HepG2 (cell line): ENCODE data around the gene MFSD11. TPM values are rescaled to one million over a fixed set of nuclear protein-coding genes. Genes with fewer than 3 reads are reported as not detected.
A peak's percentile ranks its signal among the peaks of the same experiment; 100 is the strongest.

ENCODE experiments used
- ARNTL ChIP-seq: sonication (generic); formaldehyde crosslinking; IDR thresholded peaks from 2 replicates; pipeline ENCODE4 v1.4.0; 2020; ENCODE audit warnings: mild to moderate bottlenecking, missing genetic modification reagents
- ATF7-NPFF ChIP-seq: sonication (generic); formaldehyde crosslinking; IDR thresholded peaks from 2 replicates; pipeline ENCODE4 v1.8.1; 2023; ENCODE audit warnings: mild to moderate bottlenecking, low read depth, missing genetic modification reagents, moderate library complexity
- CENPT ChIP-seq: sonication (generic); formaldehyde crosslinking; IDR thresholded peaks from 2 replicates; pipeline ENCODE4 v1.8.0; 2022; ENCODE audit warnings: low read depth, mild to moderate bottlenecking, moderate library complexity, missing genetic modification reagents
- HCFC1 ChIP-seq: fragments of 150-350 bp; IDR thresholded peaks from 2 replicates; pipeline ENCODE4 v1.6.1; 2014; ENCODE audit warnings: low read depth, low read length
- IKZF5 ChIP-seq: IDR thresholded peaks from 2 replicates; pipeline ENCODE4 v1.6.1; 2018; ENCODE audit warnings: missing genetic modification reagents, mild to moderate bottlenecking, missing compliant biosample characterization
- JDP2 ChIP-seq: sonication (generic); formaldehyde crosslinking; IDR thresholded peaks from 2 replicates; pipeline ENCODE4 v1.8.1; 2022; ENCODE audit warnings: missing genetic modification reagents, borderline replicate concordance
- MED1 ChIP-seq: sonication (generic); formaldehyde crosslinking; IDR thresholded peaks from 2 replicates; pipeline ENCODE4 v1.4.0; 2020; ENCODE audit warnings: missing genetic modification reagents
- NFE2 ChIP-seq: sonication (generic); formaldehyde crosslinking; IDR thresholded peaks from 2 replicates; pipeline ENCODE4 v1.4.0; 2020; ENCODE audit warnings: missing genetic modification reagents
- NFYB ChIP-seq: sonication (generic); formaldehyde crosslinking; IDR thresholded peaks from 2 replicates; pipeline ENCODE4 v1.4.0; 2020; ENCODE audit warnings: missing genetic modification reagents
- SIN3A ChIP-seq: IDR thresholded peaks from 2 replicates; pipeline ENCODE4 v1.6.1; 2011; ENCODE audit warnings: low read depth, mild to moderate bottlenecking, control low read depth, low read length, borderline replicate concordance
- TBX2 ChIP-seq: sonication (generic); formaldehyde crosslinking; IDR thresholded peaks from 2 replicates; pipeline ENCODE4 v1.5.0; 2020; ENCODE audit warnings: missing genetic modification reagents, mild to moderate bottlenecking, borderline replicate concordance
- TEAD2 ChIP-seq: sonication (generic); formaldehyde crosslinking; IDR thresholded peaks from 2 replicates; pipeline ENCODE4 v1.9.0; 2021; ENCODE audit warnings: missing genetic modification reagents
- U2AF2 ChIP-seq: fragments of 200-400 bp; formaldehyde crosslinking; IDR thresholded peaks from 2 replicates; pipeline ENCODE4 v1.6.1; 2017; ENCODE audit warnings: low read depth, mild to moderate bottlenecking, low read length
- YEATS4 ChIP-seq: sonication (generic); formaldehyde crosslinking; IDR thresholded peaks from 2 replicates; pipeline ENCODE4 v1.4.0; 2020; ENCODE audit warnings: missing genetic modification reagents, borderline replicate concordance
- ZBTB42 ChIP-seq: sonication (generic); formaldehyde crosslinking; IDR thresholded peaks from 2 replicates; pipeline ENCODE4 v1.5.0; 2020; ENCODE audit warnings: mild to moderate bottlenecking, missing genetic modification reagents
- ZFP41 ChIP-seq: sonication (generic); formaldehyde crosslinking; IDR thresholded peaks from 2 replicates; pipeline ENCODE4 v1.4.0; 2020; ENCODE audit warnings: mild to moderate bottlenecking, missing genetic modification reagents, borderline replicate concordance
- ZMAT3 ChIP-seq: sonication (generic); formaldehyde crosslinking; conservative IDR thresholded peaks from 2 replicates; pipeline ENCODE4 v1.7.0; 2021; ENCODE audit warnings: missing genetic modification reagents
- ZNF24 ChIP-seq: fragments of 450-650 bp; IDR thresholded peaks from 2 replicates; pipeline ENCODE4 v1.6.1; 2017; ENCODE audit warnings: antibody characterized with exemption, mild to moderate bottlenecking
- ZNF572 ChIP-seq: sonication (generic); formaldehyde crosslinking; IDR thresholded peaks from 2 replicates; pipeline ENCODE4 v1.5.1; 2020; ENCODE audit warnings: mild to moderate bottlenecking, missing genetic modification reagents
- polyA plus RNA-seq, 8 experiments: library from polyadenylated mRNA; depleted of rRNA in 3 of 8; stranded (reverse) in 7 of 8; unstranded in 1 of 8; fragments of >200 nt; fragmentation: Illumina TruSeq in 4 of 8; extraction: Trizol in 4 of 8; gene quantifications; 2 replicates each; pipeline versions ENCODE4 v1.2.1 to v1.2.3, GENCODE V29; 2011 to 2016; ENCODE audit warnings: low read depth in 4 of 8, missing spikeins in 1 of 8, mixed read lengths in 1 of 8; ENCODE audit not compliant: insufficient read depth in 1 of 8
- total RNA-seq, 5 experiments: library from RNA; depleted of rRNA; stranded (reverse); fragments of >200 nt; fragmentation: Illumina TruSeq; extraction: Trizol; gene quantifications; 2 replicates each; pipeline ENCODE4 v1.2.3, GENCODE V29; 2016; ENCODE audit warnings: low read depth in 1 of 5
- TF ChIP-seq, protein P1 (sequence below): sonication (generic); formaldehyde crosslinking; IDR thresholded peaks from 2 replicates; pipeline ENCODE4 v1.5.0; 2020; ENCODE audit warnings: mild to moderate bottlenecking, missing genetic modification reagents
- TF ChIP-seq, protein P2 (sequence below): sonication (generic); formaldehyde crosslinking; IDR thresholded peaks from 2 replicates; pipeline ENCODE4 v1.5.0; 2020; ENCODE audit warnings: mild to moderate bottlenecking, missing genetic modification reagents
- TF ChIP-seq, protein P3 (sequence below): IDR thresholded peaks from 2 replicates; pipeline ENCODE4 v1.6.1; 2016; ENCODE audit warnings: mild to moderate bottlenecking
- TF ChIP-seq, protein P4 (sequence below): sonication (generic); formaldehyde crosslinking; IDR thresholded peaks from 2 replicates; pipeline ENCODE4 v1.4.0; 2020; ENCODE audit warnings: missing genetic modification reagents

MFSD11 gene
- total and polyA plus RNA-seq, 2 of the 13 experiments (the other 11 are each of a cell fraction or from before 2014, with no cell fraction given), result 26.1 to 36.3 TPM

GRCh38 chr17:76737082-76737675 lies 740 bp upstream of the MFSD11 start, which contains the start of gene SRSF2 (continued):
- TF ChIP-seq, protein P1, sequence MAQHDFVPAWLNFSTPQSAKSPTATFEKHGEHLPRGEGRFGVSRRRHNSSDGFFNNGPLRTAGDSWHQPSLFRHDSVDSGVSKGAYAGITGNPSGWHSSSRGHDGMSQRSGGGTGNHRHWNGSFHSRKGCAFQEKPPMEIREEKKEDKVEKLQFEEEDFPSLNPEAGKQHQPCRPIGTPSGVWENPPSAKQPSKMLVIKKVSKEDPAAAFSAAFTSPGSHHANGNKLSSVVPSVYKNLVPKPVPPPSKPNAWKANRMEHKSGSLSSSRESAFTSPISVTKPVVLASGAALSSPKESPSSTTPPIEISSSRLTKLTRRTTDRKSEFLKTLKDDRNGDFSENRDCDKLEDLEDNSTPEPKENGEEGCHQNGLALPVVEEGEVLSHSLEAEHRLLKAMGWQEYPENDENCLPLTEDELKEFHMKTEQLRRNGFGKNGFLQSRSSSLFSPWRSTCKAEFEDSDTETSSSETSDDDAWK (CRISPR knock-in tag), result no peak
- no peak; the same call in 1 of the 2 replicates for TF ChIP-seq ARNTL (CRISPR knock-in tag)
- TF ChIP-seq IKZF5 (CRISPR knock-in tag), result peak; percentile 92
- no peak; the same call in 1 of the 2 replicates for TF ChIP-seq ZNF572
- TF ChIP-seq, protein P2, sequence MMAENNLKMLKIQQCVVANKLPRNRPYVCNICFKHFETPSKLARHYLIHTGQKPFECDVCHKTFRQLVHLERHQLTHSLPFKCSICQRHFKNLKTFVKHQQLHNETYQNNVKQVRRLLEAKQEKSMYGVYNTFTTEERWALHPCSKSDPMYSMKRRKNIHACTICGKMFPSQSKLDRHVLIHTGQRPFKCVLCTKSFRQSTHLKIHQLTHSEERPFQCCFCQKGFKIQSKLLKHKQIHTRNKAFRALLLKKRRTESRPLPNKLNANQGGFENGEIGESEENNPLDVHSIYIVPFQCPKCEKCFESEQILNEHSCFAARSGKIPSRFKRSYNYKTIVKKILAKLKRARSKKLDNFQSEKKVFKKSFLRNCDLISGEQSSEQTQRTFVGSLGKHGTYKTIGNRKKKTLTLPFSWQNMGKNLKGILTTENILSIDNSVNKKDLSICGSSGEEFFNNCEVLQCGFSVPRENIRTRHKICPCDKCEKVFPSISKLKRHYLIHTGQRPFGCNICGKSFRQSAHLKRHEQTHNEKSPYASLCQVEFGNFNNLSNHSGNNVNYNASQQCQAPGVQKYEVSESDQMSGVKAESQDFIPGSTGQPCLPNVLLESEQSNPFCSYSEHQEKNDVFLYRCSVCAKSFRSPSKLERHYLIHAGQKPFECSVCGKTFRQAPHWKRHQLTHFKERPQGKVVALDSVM (CRISPR knock-in tag), result no peak
- no peak for TF ChIP-seq U2AF2
- peak; percentile 59; the same call in 1 of the 2 replicates for TF ChIP-seq TEAD2 (CRISPR knock-in tag)
- TF ChIP-seq, protein P3, sequence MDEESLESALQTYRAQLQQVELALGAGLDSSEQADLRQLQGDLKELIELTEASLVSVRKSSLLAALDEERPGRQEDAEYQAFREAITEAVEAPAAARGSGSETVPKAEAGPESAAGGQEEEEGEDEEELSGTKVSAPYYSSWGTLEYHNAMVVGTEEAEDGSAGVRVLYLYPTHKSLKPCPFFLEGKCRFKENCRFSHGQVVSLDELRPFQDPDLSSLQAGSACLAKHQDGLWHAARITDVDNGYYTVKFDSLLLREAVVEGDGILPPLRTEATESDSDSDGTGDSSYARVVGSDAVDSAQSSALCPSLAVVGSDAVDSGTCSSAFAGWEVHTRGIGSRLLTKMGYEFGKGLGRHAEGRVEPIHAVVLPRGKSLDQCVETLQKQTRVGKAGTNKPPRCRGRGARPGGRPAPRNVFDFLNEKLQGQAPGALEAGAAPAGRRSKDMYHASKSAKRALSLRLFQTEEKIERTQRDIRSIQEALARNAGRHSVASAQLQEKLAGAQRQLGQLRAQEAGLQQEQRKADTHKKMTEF (CRISPR knock-in tag), result peak; percentile 97
- TF ChIP-seq JDP2 (CRISPR knock-in tag), result peak; percentile 75
- TF ChIP-seq ZNF24, result no peak
- peak; percentile 89; the same call in 1 of the 2 replicates for TF ChIP-seq ZMAT3 (CRISPR knock-in tag)
- peak; percentile 86 for TF ChIP-seq NFYB (CRISPR knock-in tag)
- TF ChIP-seq, protein P4, sequence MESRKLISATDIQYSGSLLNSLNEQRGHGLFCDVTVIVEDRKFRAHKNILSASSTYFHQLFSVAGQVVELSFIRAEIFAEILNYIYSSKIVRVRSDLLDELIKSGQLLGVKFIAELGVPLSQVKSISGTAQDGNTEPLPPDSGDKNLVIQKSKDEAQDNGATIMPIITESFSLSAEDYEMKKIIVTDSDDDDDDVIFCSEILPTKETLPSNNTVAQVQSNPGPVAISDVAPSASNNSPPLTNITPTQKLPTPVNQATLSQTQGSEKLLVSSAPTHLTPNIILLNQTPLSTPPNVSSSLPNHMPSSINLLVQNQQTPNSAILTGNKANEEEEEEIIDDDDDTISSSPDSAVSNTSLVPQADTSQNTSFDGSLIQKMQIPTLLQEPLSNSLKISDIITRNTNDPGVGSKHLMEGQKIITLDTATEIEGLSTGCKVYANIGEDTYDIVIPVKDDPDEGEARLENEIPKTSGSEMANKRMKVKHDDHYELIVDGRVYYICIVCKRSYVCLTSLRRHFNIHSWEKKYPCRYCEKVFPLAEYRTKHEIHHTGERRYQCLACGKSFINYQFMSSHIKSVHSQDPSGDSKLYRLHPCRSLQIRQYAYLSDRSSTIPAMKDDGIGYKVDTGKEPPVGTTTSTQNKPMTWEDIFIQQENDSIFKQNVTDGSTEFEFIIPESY (CRISPR knock-in tag), result peak; percentile 46; the same call in 1 of the 2 replicates
- TF ChIP-seq NFE2, result peak; percentile 100
- no peak for TF ChIP-seq YEATS4 (CRISPR knock-in tag)
- no peak for TF ChIP-seq ZFP41
- peak; percentile 62; the same call in 1 of the 2 replicates for TF ChIP-seq TBX2
- peak; percentile 78 for TF ChIP-seq ZBTB42
- peak; percentile 99 for TF ChIP-seq SIN3A
- peak; percentile 76 for TF ChIP-seq MED1 (CRISPR knock-in tag)
- peak; percentile 97 for TF ChIP-seq CENPT (CRISPR knock-in tag)
- TF ChIP-seq HCFC1, result peak; percentile 61; the same call in 1 of the 2 replicates
- peak; percentile 89 for TF ChIP-seq ATF7-NPFF
